SK-N-MC (cell line): Measurements from ENCODE around the gene GPR160.
"Not testable (repeated sequence)": the region's sequence is repeated elsewhere in the genome, so short reads cannot be mapped to it uniquely, and the experiment has no call there.

Experiments
- DNase-seq: peaks from one replicate; pipeline ENCODE4 v3.0.0-alpha.2; 2011; ENCODE audit warnings: low read depth, low spot score
- H3K27ac ChIP-seq: fragments of 200-600 bp; sonication (generic); 2 replicates; pipeline ENCODE4 v1.5.1; 2016; ENCODE audit warnings: mixed run types
- H3K36me3 ChIP-seq: fragments of 200-600 bp; sonication (generic); 2 replicates; pipeline ENCODE4 v1.6.1; 2017; ENCODE audit warnings: antibody characterized with exemption, low read length, mixed read lengths; ENCODE audit not compliant: insufficient read depth
- H3K4me3 ChIP-seq: fragments of 200-600 bp; sonication (generic); 2 replicates; pipeline ENCODE4 v1.5.1; 2016
- H3K9ac ChIP-seq: fragments of 200-600 bp; sonication (generic); 2 replicates; pipeline ENCODE4 v1.8.0; 2017; ENCODE audit warnings: mixed run types, mixed read lengths; ENCODE audit not compliant: insufficient read length
- H3K9me3 ChIP-seq: fragments of 200-600 bp; sonication (generic); 2 replicates; pipeline ENCODE4 v1.6.1; 2017; ENCODE audit warnings: low read depth, mild to moderate bottlenecking, antibody characterized with exemption, low read length, moderate library complexity, mixed read lengths
- EZH2 ChIP-seq: fragments of 200-600 bp; sonication (generic); IDR thresholded peaks from one replicate; pipeline ENCODE4 v1.6.1; 2017; ENCODE audit warnings: antibody characterized with exemption
- FOXP2 ChIP-seq: optimal IDR thresholded peaks from 2 replicates; pipeline ENCODE3; 2011; ENCODE audit warnings: mild to moderate bottlenecking, moderate library complexity; ENCODE audit not compliant: insufficient read depth; ENCODE audit errors: extremely low read length, control extremely low read depth
- POLR2AphosphoS5 ChIP-seq: IDR thresholded peaks from 2 replicates; pipeline ENCODE4 v1.6.1; 2012; ENCODE audit warnings: mild to moderate bottlenecking, low read depth, low read length, borderline replicate concordance

GPR160 gene

GRCh38 chr3:170000051-170000450, 37.7 kb upstream of the GPR160 start:
- Histone ChIP-seq H3K9me3 (no peaks in the 10 kb centered on the region; the same call in 1 of the 2 replicates), H3K4me3 (no peak overlapping the region), H3K27ac (no peak overlapping the region), H3K9ac (no peak overlapping the region), H3K36me3 (peaks cover 21% of the 10 kb centered on the region)
- no peak for DNase-seq
- TF ChIP-seq EZH2 (no peak), POLR2AphosphoS5 (no peak), FOXP2 (no peak)

DNA sequence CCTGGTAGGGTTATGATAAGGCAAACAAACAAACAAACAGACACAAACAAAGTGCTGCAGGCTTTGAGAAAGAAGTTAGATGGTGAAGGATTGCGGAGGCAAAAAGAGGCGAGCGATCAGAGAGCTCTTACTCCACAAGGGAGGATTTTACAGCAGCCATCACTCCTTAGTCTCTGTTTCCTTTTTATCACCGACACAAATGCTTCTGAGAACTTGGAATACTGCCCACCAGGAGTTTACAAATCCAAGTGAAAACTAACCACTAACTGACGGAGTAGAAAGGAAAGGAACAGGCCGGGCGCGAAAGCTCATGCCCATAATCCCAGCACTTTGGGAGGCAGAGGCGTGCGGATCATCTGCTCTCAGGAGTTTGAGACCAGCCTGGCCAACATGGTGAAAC, 35.6 kb upstream of the GPR160 start:
- Histone ChIP-seq H3K4me3 (no peak overlapping the region), H3K9ac (no peak overlapping the region), H3K36me3 (peaks cover 5% of the 10 kb centered on the region; the same call in 1 of the 2 replicates), H3K27ac (no peak overlapping the region), H3K9me3 (no peaks in the 10 kb centered on the region; the same call in 1 of the 2 replicates)
- TF ChIP-seq FOXP2 (no peak), POLR2AphosphoS5 (no peak), EZH2 (no peak)
- no peak for DNase-seq

- Histone ChIP-seq H3K9ac (no peak overlapping the region), H3K9me3 (no peaks in the 10 kb centered on the region; the same call in 1 of the 2 replicates), H3K36me3 (peaks cover 5% of the 10 kb centered on the region; the same call in 1 of the 2 replicates), H3K27ac (no peak overlapping the region), H3K4me3 (no peak overlapping the region)
- TF ChIP-seq EZH2, result no peak
- TF ChIP-seq FOXP2, result no peak
- no peak for TF ChIP-seq POLR2AphosphoS5
- no peak for DNase-seq
Observed at GRCh38 chr3:170002879-170003278, 34.9 kb upstream of the GPR160 start.

GRCh38 chr3:170003881-170004356, 33.9 kb upstream of the GPR160 start:
- Histone ChIP-seq H3K36me3 (peaks cover 5% of the 10 kb centered on the region; the same call in 1 of the 2 replicates), H3K27ac (no peak overlapping the region), H3K9me3 (no peaks in the 10 kb centered on the region), H3K9ac (no peak overlapping the region), H3K4me3 (no peak overlapping the region)
- DNase-seq, result no peak
- TF ChIP-seq POLR2AphosphoS5 (no peak), FOXP2 (no peak), EZH2 (no peak)

DNA sequence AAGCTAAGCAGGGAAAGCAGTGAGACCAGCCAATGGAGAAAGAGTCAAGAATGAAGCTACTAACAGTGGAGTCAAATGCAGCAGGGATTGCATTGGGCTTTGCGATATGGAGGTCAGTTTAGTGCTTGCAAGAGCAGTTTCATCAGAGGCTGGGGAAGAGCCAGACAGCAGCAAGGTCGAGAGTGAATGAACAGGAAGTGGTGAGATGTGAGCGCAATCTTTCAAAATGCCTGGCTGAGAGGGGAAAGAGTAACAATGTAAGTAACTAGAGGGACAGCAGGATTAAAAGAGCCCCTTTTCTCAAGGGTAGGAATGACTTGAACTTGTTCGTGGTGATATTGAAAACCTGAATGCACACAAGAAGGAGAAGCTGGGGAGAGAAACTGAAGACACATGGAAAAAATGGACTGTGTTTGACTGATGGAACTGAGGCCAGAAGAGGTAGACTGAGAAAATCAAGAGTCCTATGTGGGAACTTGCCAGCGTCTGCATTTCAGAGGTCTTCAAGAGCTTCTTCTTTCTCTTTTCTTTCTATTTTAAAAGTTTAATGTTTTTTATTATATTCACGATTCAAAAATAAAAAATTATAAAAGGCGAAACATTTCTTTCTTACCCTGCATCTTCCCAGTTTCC, 30.6 kb upstream of the GPR160 start:
- no peak overlapping the region for H3K27ac ChIP-seq
- no peak for DNase-seq
- H3K4me3 ChIP-seq, result no peak overlapping the region
- no peaks in the 10 kb centered on the region for H3K36me3 ChIP-seq
- no peak overlapping the region for H3K9ac ChIP-seq
- H3K9me3 ChIP-seq, result no peaks in the 10 kb centered on the region
- TF ChIP-seq FOXP2 (no peak), EZH2 (no peak), POLR2AphosphoS5 (no peak)

DNA sequence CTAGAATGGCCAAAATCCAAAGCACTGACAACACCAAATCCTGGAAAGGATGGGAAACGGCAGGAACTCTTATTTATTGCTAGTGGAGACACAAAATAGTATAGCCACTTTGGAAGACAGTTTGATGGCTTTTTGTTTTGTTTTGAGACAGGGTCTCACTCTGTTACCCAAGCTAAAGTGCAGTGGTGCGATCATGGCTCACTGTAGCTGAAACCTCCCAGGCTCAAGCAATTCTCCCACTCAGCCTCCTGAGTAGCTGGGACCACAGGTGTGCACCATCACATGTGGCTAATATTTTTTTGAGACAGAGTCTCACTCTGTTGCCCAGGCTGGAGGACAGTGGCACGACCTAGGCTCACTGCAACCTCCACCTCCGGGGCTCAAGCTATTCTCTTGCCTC, 27.3 kb upstream of the GPR160 start:
- no peaks in the 10 kb centered on the region for H3K9me3 ChIP-seq

GRCh38 chr3:170012683-170013400, 25.0 kb upstream of the GPR160 start:
- no peaks in the 10 kb centered on the region for H3K9me3 ChIP-seq
- no peak overlapping the region for H3K9ac ChIP-seq
- DNase-seq, result no peak
- no peak overlapping the region for H3K27ac ChIP-seq
- H3K36me3 ChIP-seq, result no peaks in the 10 kb centered on the region
- TF ChIP-seq POLR2AphosphoS5, result no peak
- TF ChIP-seq FOXP2, result no peak
- TF ChIP-seq EZH2, result no peak
- no peak overlapping the region for H3K4me3 ChIP-seq

More for the DNA sequence above, 27.3 kb upstream of the GPR160 start:
- no peak for TF ChIP-seq EZH2
- no peak for TF ChIP-seq FOXP2
- no peak for TF ChIP-seq POLR2AphosphoS5
- Histone ChIP-seq H3K4me3 (no peak overlapping the region), H3K27ac (no peak overlapping the region), H3K9ac (no peak overlapping the region), H3K36me3 (no peaks in the 10 kb centered on the region)
- DNase-seq, result no peak

GRCh38 chr3:170016057-170016456, 21.7 kb upstream of the GPR160 start:
- H3K9ac ChIP-seq, result no peak overlapping the region
- DNase-seq, result no peak
- no peaks in the 10 kb centered on the region for H3K9me3 ChIP-seq
- no peak for TF ChIP-seq EZH2
- no peak for TF ChIP-seq POLR2AphosphoS5
- no peak for TF ChIP-seq FOXP2
- no peak overlapping the region for H3K4me3 ChIP-seq
- H3K27ac ChIP-seq, result no peak overlapping the region
- no peaks in the 10 kb centered on the region for H3K36me3 ChIP-seq

DNA sequence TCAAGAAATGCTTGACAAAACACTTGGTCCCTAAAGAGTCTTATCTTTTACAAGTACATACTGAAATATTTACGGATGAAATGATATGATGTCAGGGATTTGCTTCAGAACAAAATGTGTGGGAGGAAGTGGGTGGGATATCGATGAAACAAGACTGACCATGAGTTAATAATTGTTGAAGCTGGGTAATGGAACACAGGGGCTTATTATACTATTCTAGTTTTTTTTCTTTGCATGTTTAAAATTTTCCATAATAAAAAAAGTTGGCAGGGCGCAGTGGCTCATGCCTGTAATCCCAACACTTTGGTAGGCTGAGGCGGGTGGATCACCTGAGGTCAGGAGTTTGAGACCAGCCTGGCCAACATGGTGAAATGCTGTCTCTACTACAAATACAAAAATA, 18.5 kb upstream of the GPR160 start:
- not testable (repeated sequence) for H3K4me3 ChIP-seq, H3K36me3 ChIP-seq, DNase-seq, H3K9me3 ChIP-seq, H3K9ac ChIP-seq, H3K27ac ChIP-seq
